ENCODE results near the gene TSPAN14. TPM values are rescaled to one million over a fixed set of nuclear protein-coding genes. Genes with fewer than 3 reads are reported as not detected.
A peak's percentile ranks its signal among the peaks of the same experiment; 100 is the strongest.

TSPAN14 gene
- total and polyA plus RNA-seq, 2 of the 13 experiments (the other 11 are each of a cell fraction or from before 2014, with no cell fraction given): 24.1 to 80.6 TPM

- no peak for TF ChIP-seq THAP9 (CRISPR knock-in tag; IDR thresholded peaks at IDR 0.05; ENCODE audit: borderline replicate concordance)
- TF ChIP-seq STAG1 (CRISPR knock-in tag; IDR thresholded peaks at IDR 0.05): no peak
- no peak for TF ChIP-seq ZNF761 (CRISPR knock-in tag; conservative IDR thresholded peaks at IDR 0.05)
- TF ChIP-seq RNF2 (conservative IDR thresholded peaks at IDR 0.05; ENCODE audit: low read depth): 0 out of 2 replicates have a peak, but pooled peaks have one; percentile 20
- no peak for TF ChIP-seq RFX5 (IDR thresholded peaks at IDR 0.05; ENCODE audit: low read depth, low read length)
- peak; percentile 97 for TF ChIP-seq HNRNPLL (IDR thresholded peaks at IDR 0.05; ENCODE audit: low read depth, low read length, poor library complexity, severe bottlenecking)
- TF ChIP-seq TBX2 (CRISPR knock-in tag; IDR thresholded peaks at IDR 0.05; ENCODE audit: borderline replicate concordance): 0 out of 2 replicates have a peak, but pooled peaks have one; percentile 7
- no peak for TF ChIP-seq ATM (IDR thresholded peaks at IDR 0.05; ENCODE audit: borderline replicate concordance)
- peak; percentile 22; the same call in 1 of the 2 replicates for TF ChIP-seq HOXA3 (CRISPR knock-in tag; IDR thresholded peaks at IDR 0.05)
- no peak for TF ChIP-seq IKZF4 (CRISPR knock-in tag; IDR thresholded peaks at IDR 0.05; ENCODE audit: borderline replicate concordance, low read depth, not compliant biosample characterization)
- peak; percentile 98 for TF ChIP-seq MYPOP (CRISPR knock-in tag; IDR thresholded peaks at IDR 0.05)
- TF ChIP-seq ZNF446 (CRISPR knock-in tag; IDR thresholded peaks at IDR 0.05): peak; percentile 32; the same call in 1 of the 2 replicates
- no peak for TF ChIP-seq POGK (CRISPR knock-in tag; conservative IDR thresholded peaks at IDR 0.05)
- TF ChIP-seq GRHL1 (CRISPR knock-in tag; conservative IDR thresholded peaks at IDR 0.05): no peak
- TF ChIP-seq KMT2A (CRISPR knock-in tag; IDR thresholded peaks at IDR 0.05): 0 out of 2 replicates have a peak, but pooled peaks have one; percentile 22
- TF ChIP-seq POGZ (CRISPR knock-in tag; IDR thresholded peaks at IDR 0.05): no peak
Observed at GRCh38 chr10:80453842-80454512, at the start of gene TSPAN14 (continued).
